HepG2 (cell line): ENCODE data around the gene TMEM61. TPM values are rescaled to one million over a fixed set of nuclear protein-coding genes. Genes with fewer than 3 reads are reported as not detected.

Experiments
- CC2D1A ChIP-seq: sonication (generic); formaldehyde crosslinking; IDR thresholded peaks from 2 replicates; pipeline ENCODE4 v1.8.1; 2023; ENCODE audit warnings: mild to moderate bottlenecking, missing genetic modification reagents
- CCAR2 ChIP-seq: fragments of 200-400 bp; formaldehyde crosslinking; optimal IDR thresholded peaks from 2 replicates; pipeline ENCODE3; 2018; ENCODE audit warnings: low read depth, mild to moderate bottlenecking, low read length, moderate library complexity
- FOXM1 ChIP-seq: sonication (generic); formaldehyde crosslinking; IDR thresholded peaks from 2 replicates; pipeline ENCODE4 v1.5.0; 2020; ENCODE audit warnings: missing genetic modification reagents
- KDM2A ChIP-seq: sonication (generic); formaldehyde crosslinking; IDR thresholded peaks from 2 replicates; pipeline ENCODE4 v1.4.0; 2020; ENCODE audit warnings: low read depth, missing genetic modification reagents, borderline replicate concordance
- KLF15 ChIP-seq: sonication (generic); formaldehyde crosslinking; IDR thresholded peaks from 2 replicates; pipeline ENCODE4 v1.8.1; 2023; ENCODE audit warnings: borderline replicate concordance, mild to moderate bottlenecking, inconsistent platforms, missing genetic modification reagents, mixed read lengths
- MEIS1 ChIP-seq: sonication (generic); formaldehyde crosslinking; IDR thresholded peaks from 2 replicates; pipeline ENCODE4 v1.9.0; 2021; ENCODE audit warnings: mild to moderate bottlenecking, missing genetic modification reagents, moderate library complexity, borderline replicate concordance
- RCOR2 ChIP-seq: IDR thresholded peaks from 2 replicates; pipeline ENCODE4 v1.6.1; 2016; ENCODE audit warnings: missing biosample characterization, missing genetic modification reagents
- SP140L ChIP-seq: sonication (generic); formaldehyde crosslinking; IDR thresholded peaks from 2 replicates; pipeline ENCODE4 v1.4.0; 2020; ENCODE audit warnings: missing genetic modification reagents, borderline replicate concordance
- ZBTB25 ChIP-seq: IDR thresholded peaks from 2 replicates; pipeline ENCODE4 v1.6.1; 2018; ENCODE audit warnings: missing genetic modification reagents
- ZFP90 ChIP-seq: sonication (generic); formaldehyde crosslinking; IDR thresholded peaks from 2 replicates; pipeline ENCODE4 v1.8.0; 2022; ENCODE audit warnings: missing genetic modification reagents, mild to moderate bottlenecking, inconsistent platforms, borderline replicate concordance
- ZFY ChIP-seq: sonication (generic); formaldehyde crosslinking; IDR thresholded peaks from 2 replicates; pipeline ENCODE4 v1.4.0; 2020; ENCODE audit warnings: missing genetic modification reagents
- ZNF10 ChIP-seq: sonication (generic); formaldehyde crosslinking; IDR thresholded peaks from 2 replicates; pipeline ENCODE4 v1.4.0; 2020; ENCODE audit warnings: mild to moderate bottlenecking, low read depth, missing genetic modification reagents, borderline replicate concordance
- ZNF20 ChIP-seq: sonication (generic); formaldehyde crosslinking; IDR thresholded peaks from 2 replicates; pipeline ENCODE4 v1.4.0; 2020; ENCODE audit warnings: mild to moderate bottlenecking, moderate library complexity, missing genetic modification reagents
- ZNF224 ChIP-seq: sonication (generic); formaldehyde crosslinking; IDR thresholded peaks from 2 replicates; pipeline ENCODE4 v1.5.0; 2020; ENCODE audit warnings: mild to moderate bottlenecking, missing genetic modification reagents
- ZNF343 ChIP-seq: sonication (generic); formaldehyde crosslinking; IDR thresholded peaks from 2 replicates; pipeline ENCODE4 v1.4.0; 2020; ENCODE audit warnings: mild to moderate bottlenecking, missing genetic modification reagents
- ZNF430 ChIP-seq: sonication (generic); formaldehyde crosslinking; IDR thresholded peaks from 2 replicates; pipeline ENCODE4 v1.9.0; 2021; ENCODE audit warnings: mild to moderate bottlenecking, missing genetic modification reagents
- ZNF788 ChIP-seq: sonication (generic); formaldehyde crosslinking; IDR thresholded peaks from 2 replicates; pipeline ENCODE4 v1.5.0; 2020; ENCODE audit warnings: mild to moderate bottlenecking, missing genetic modification reagents, borderline replicate concordance
- ZNF891 ChIP-seq: sonication (generic); formaldehyde crosslinking; IDR thresholded peaks from 2 replicates; pipeline ENCODE4 v1.5.0; 2020; ENCODE audit warnings: mild to moderate bottlenecking, missing genetic modification reagents
- ZSCAN29 ChIP-seq: sonication (generic); formaldehyde crosslinking; conservative IDR thresholded peaks from 2 replicates; pipeline ENCODE4 v1.4.0; 2020; ENCODE audit warnings: mild to moderate bottlenecking, missing genetic modification reagents
- ZXDC ChIP-seq: sonication (generic); formaldehyde crosslinking; IDR thresholded peaks from 2 replicates; pipeline ENCODE4 v1.5.0; 2020; ENCODE audit warnings: mild to moderate bottlenecking, missing genetic modification reagents
- polyA plus RNA-seq, 8 experiments: library from polyadenylated mRNA; depleted of rRNA in 3 of 8; stranded (reverse) in 7 of 8; unstranded in 1 of 8; fragments of >200 nt; fragmentation: Illumina TruSeq in 4 of 8; extraction: Trizol in 4 of 8; gene quantifications; 2 replicates each; pipeline versions ENCODE4 v1.2.1 to v1.2.3, GENCODE V29; 2011 to 2016; ENCODE audit warnings: low read depth in 4 of 8, missing spikeins in 1 of 8, mixed read lengths in 1 of 8; ENCODE audit not compliant: insufficient read depth in 1 of 8
- total RNA-seq, 5 experiments: library from RNA; depleted of rRNA; stranded (reverse); fragments of >200 nt; fragmentation: Illumina TruSeq; extraction: Trizol; gene quantifications; 2 replicates each; pipeline ENCODE4 v1.2.3, GENCODE V29; 2016; ENCODE audit warnings: low read depth in 1 of 5
- TF ChIP-seq, protein P1 (sequence below): sonication (generic); formaldehyde crosslinking; conservative IDR thresholded peaks from 2 replicates; pipeline ENCODE4 v1.4.0; 2020; ENCODE audit warnings: missing genetic modification reagents
- TF ChIP-seq, protein P2 (sequence below): sonication (generic); formaldehyde crosslinking; IDR thresholded peaks from 2 replicates; pipeline ENCODE4 v1.5.0; 2020; ENCODE audit warnings: mild to moderate bottlenecking, missing genetic modification reagents, moderate library complexity

Gene TMEM61
- total and polyA plus RNA-seq, 2 of the 13 experiments (the other 11 are each of a cell fraction or from before 2014, with no cell fraction given): not detected

DNA sequence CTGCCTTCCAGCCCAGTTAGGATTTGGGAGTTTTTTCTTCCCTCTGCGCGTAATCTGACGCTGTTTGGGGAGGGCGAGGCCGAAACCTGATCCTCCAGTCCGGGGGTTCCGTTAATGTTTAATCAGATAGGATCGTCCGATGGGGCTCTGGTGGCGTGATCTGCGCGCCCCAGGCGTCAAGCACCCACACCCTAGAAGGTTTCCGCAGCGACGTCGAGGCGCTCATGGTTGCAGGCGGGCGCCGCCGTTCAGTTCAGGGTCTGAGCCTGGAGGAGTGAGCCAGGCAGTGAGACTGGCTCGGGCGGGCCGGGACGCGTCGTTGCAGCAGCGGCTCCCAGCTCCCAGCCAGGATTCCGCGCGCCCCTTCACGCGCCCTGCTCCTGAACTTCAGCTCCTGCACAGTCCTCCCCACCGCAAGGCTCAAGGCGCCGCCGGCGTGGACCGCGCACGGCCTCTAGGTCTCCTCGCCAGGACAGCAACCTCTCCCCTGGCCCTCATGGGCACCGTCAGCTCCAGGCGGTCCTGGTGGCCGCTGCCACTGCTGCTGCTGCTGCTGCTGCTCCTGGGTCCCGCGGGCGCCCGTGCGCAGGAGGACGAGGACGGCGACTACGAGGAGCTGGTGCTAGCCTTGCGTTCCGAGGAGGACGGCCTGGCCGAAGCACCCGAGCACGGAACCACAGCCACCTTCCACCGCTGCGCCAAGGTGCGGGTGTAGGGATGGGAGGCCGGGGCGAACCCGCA, 59.1 kb downstream of the TMEM61 start, which contains the start of gene PCSK9 (continued):
- TF ChIP-seq ZNF788 (CRISPR knock-in tag) (0 out of 2 replicates have a peak, but pooled peaks have one; percentile 14), KDM2A (no peak; the same call in 1 of the 2 replicates), CCAR2 (no peak), CC2D1A (CRISPR knock-in tag) (no peak), MEIS1 (CRISPR knock-in tag) (peak; percentile 53; the same call in 1 of the 2 replicates), ZFP90 (no peak; the same call in 1 of the 2 replicates), ZNF891 (CRISPR knock-in tag) (peak; percentile 87), ZSCAN29 (CRISPR knock-in tag) (peak; percentile 52; the same call in 1 of the 2 replicates), ZNF224 (CRISPR knock-in tag) (no peak; the same call in 1 of the 2 replicates), ZXDC (CRISPR knock-in tag) (peak; percentile 79), ZFY (CRISPR knock-in tag) (peak; percentile 62), RCOR2 (CRISPR knock-in tag) (no peak), ZNF430 (peak; percentile 96), KLF15 (CRISPR knock-in tag) (peak; percentile 79; the same call in 1 of the 2 replicates), ZNF343 (CRISPR knock-in tag) (no peak; the same call in 1 of the 2 replicates), ZBTB25 (CRISPR knock-in tag) (0 out of 2 replicates have a peak, but pooled peaks have one; percentile 53), SP140L (CRISPR knock-in tag) (peak; percentile 73; the same call in 1 of the 2 replicates), FOXM1 (0 out of 2 replicates have a peak, but pooled peaks have one; percentile 70), ZNF20 (CRISPR knock-in tag) (0 out of 2 replicates have a peak, but pooled peaks have one; percentile 37), ZNF10 (CRISPR knock-in tag) (no peak)
- TF ChIP-seq, protein P1, sequence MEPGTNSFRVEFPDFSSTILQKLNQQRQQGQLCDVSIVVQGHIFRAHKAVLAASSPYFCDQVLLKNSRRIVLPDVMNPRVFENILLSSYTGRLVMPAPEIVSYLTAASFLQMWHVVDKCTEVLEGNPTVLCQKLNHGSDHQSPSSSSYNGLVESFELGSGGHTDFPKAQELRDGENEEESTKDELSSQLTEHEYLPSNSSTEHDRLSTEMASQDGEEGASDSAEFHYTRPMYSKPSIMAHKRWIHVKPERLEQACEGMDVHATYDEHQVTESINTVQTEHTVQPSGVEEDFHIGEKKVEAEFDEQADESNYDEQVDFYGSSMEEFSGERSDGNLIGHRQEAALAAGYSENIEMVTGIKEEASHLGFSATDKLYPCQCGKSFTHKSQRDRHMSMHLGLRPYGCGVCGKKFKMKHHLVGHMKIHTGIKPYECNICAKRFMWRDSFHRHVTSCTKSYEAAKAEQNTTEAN (CRISPR knock-in tag): no peak; the same call in 1 of the 2 replicates
- TF ChIP-seq, protein P2, sequence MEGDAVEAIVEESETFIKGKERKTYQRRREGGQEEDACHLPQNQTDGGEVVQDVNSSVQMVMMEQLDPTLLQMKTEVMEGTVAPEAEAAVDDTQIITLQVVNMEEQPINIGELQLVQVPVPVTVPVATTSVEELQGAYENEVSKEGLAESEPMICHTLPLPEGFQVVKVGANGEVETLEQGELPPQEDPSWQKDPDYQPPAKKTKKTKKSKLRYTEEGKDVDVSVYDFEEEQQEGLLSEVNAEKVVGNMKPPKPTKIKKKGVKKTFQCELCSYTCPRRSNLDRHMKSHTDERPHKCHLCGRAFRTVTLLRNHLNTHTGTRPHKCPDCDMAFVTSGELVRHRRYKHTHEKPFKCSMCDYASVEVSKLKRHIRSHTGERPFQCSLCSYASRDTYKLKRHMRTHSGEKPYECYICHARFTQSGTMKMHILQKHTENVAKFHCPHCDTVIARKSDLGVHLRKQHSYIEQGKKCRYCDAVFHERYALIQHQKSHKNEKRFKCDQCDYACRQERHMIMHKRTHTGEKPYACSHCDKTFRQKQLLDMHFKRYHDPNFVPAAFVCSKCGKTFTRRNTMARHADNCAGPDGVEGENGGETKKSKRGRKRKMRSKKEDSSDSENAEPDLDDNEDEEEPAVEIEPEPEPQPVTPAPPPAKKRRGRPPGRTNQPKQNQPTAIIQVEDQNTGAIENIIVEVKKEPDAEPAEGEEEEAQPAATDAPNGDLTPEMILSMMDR (CRISPR knock-in tag): peak; percentile 17; the same call in 1 of the 2 replicates
